Upper lobe of left lung (tissue), 4 donors: Measurements from ENCODE around the gene FRMPD2.

ENCODE experiments used
- CTCF ChIP-seq, 6 experiments: fragments of 450-650 bp in 4 of 6; fragments of 200-600 bp in 2 of 6; sonication (generic) in 2 of 6; IDR thresholded peaks; one replicate each; pipeline ENCODE4 v1.5.1; 2016 to 2019; ENCODE audit warnings: antibody characterized with exemption in 6 of 6
- EP300 ChIP-seq, 4 donors: sonication (generic); formaldehyde crosslinking; IDR thresholded peaks; one replicate each; pipeline ENCODE4 v1.5.1; 2017; ENCODE audit warnings: antibody characterized with exemption in 4 of 4, control low read depth in 2 of 4
- POLR2A ChIP-seq, 4 donors: fragments of 450-650 bp; IDR thresholded peaks; one replicate each; pipeline ENCODE4 v1.5.1; 2016 to 2017; ENCODE audit warnings: antibody characterized with exemption in 4 of 4, mild to moderate bottlenecking in 2 of 4
- POLR2AphosphoS5 ChIP-seq, 2 donors: sonication (generic); formaldehyde crosslinking; IDR thresholded peaks; one replicate each; pipeline ENCODE4 v1.5.1; 2017; ENCODE audit warnings: antibody characterized with exemption in 2 of 2

DNA sequence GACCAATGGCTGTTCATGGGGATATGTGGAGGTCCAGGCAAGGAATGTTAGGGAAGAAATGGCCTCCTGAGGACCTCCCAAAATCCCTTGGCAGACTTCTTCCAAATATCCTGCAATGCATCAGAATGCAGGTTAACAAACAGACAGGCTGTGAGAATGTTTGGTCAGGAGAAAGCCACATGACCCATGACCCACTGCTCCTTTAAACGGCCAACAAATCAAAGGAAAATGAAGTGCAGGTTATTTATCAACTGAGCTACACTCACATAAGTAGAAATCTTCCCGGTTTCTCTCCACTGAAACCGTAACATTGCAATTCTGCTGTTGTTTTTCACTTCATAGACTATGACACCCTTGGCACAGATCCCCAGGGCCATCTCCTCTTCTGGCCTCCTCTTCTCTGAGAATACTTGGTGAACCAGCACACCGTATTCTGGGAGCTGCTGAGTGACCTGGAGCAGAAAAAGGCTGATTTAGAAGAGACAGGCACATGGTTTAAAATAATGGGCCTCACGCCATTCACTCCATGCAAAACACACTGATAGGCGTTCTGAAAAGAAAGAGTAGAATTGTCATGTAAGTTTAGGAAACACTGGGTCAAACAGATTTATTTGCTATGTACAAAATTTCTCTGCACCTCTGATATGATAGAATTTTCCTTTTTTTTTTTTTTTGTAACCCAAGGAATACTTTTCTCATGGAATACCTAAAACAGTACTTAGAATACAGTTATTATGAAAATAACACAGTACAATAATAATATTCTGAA is 67.8 kb downstream of the FRMPD2 start:
- TF ChIP-seq CTCF (IDR thresholded peaks at IDR 0.05) (no peak), POLR2AphosphoS5 (IDR thresholded peaks at IDR 0.05) (no peak), EP300 (IDR thresholded peaks at IDR 0.05) (no peak), POLR2A (IDR thresholded peaks at IDR 0.05) (no peak)
